Esophagus muscularis mucosa (tissue), 3 donors: ENCODE measurements around the gene LAMTOR5.

Source experiments
- POLR2A ChIP-seq: fragments of 450-650 bp; IDR thresholded peaks from one replicate; pipeline ENCODE4 v1.6.1; 2017; ENCODE audit warnings: antibody characterized with exemption, moderate library complexity, mild to moderate bottlenecking, low read depth
- TF ChIP-seq, protein P1 (sequence below), 3 experiments: fragments of 200-600 bp in 2 of 3; fragments of 450-650 bp in 1 of 3; sonication (generic) in 2 of 3; IDR thresholded peaks; one replicate each; pipeline ENCODE4 v1.5.1; 2017 to 2019; ENCODE audit warnings: antibody characterized with exemption in 3 of 3, mild to moderate bottlenecking in 2 of 3, moderate library complexity in 1 of 3

DNA sequence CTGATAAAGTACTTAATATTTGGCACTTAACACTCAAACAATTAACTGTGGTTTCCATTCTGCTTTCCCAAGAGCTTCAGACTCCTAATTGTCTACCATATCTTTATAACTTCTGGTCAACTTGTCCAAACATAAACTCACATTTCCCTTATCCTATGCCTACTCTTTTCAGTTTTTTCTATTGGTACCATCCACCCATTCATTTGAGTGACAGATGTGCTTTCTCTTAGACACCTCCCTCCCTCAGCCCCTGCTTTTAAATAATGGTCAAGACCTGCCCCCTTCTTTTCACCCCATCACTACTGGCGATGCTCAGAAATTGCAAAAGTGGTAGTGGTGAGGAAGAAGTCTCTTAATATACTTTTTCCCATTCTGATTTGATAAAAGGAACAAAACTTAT is 22.1 kb downstream of the LAMTOR5 start:
- TF ChIP-seq, protein P1, sequence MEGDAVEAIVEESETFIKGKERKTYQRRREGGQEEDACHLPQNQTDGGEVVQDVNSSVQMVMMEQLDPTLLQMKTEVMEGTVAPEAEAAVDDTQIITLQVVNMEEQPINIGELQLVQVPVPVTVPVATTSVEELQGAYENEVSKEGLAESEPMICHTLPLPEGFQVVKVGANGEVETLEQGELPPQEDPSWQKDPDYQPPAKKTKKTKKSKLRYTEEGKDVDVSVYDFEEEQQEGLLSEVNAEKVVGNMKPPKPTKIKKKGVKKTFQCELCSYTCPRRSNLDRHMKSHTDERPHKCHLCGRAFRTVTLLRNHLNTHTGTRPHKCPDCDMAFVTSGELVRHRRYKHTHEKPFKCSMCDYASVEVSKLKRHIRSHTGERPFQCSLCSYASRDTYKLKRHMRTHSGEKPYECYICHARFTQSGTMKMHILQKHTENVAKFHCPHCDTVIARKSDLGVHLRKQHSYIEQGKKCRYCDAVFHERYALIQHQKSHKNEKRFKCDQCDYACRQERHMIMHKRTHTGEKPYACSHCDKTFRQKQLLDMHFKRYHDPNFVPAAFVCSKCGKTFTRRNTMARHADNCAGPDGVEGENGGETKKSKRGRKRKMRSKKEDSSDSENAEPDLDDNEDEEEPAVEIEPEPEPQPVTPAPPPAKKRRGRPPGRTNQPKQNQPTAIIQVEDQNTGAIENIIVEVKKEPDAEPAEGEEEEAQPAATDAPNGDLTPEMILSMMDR (IDR thresholded peaks at IDR 0.05), result no peak
- TF ChIP-seq POLR2A, result no peak
